Naive thymus-derived CD8-positive, alpha-beta T cell (primary cell): ENCODE results near the gene STMN1. TPM values are rescaled to one million over a fixed set of nuclear protein-coding genes. Genes with fewer than 3 reads are reported as not detected.
A peak's percentile ranks its signal among the peaks of the same experiment; 100 is the strongest.

ENCODE experiments used
- ATAC-seq, 2 donors: fragments of 150-1000 bp; cut with Tn5 transposase in 1 of 2; sonication (Bioruptor Pico), chemical (Tn5 transposase) in 1 of 2; 1 replicate in 1 of 2; 2 replicates in 1 of 2; pipeline ENCODE4 v1.10.0; 2021; ENCODE audit warnings: mild to moderate bottlenecking in 2 of 2, moderate library complexity in 2 of 2
- POLR2A ChIA-PET: fragments of 350-600 bp; sonication (Branson Sonifier 250); formaldehyde crosslinking; loops from one replicate; lab custom pipeline; 2021; ENCODE audit warnings: antibody characterized with exemption; lab: Charles Lee
- DNase-seq, 10 donors: peaks; one replicate each; pipeline versions ENCODE4 v3.0.0 to v3.0.0-alpha.2; 2020 to 2022
- H3K27ac Mint-ChIP-seq, 10 donors: one replicate each; pipeline ENCODE4 v1.8.0; 2020 to 2022; ENCODE audit warnings: mild to moderate bottlenecking in 10 of 10, mixed read lengths in 10 of 10, moderate library complexity in 4 of 10, inconsistent platforms in 1 of 10
- H3K27me3 Mint-ChIP-seq, 5 donors: one replicate each; pipeline ENCODE4 v1.8.0; 2021 to 2022; ENCODE audit warnings: mixed read lengths in 5 of 5
- H3K36me3 Mint-ChIP-seq, 3 donors: one replicate each; pipeline ENCODE4 v1.8.0; 2020 to 2022; ENCODE audit warnings: mixed read lengths in 3 of 3, mild to moderate bottlenecking in 2 of 3, inconsistent platforms in 1 of 3
- H3K4me1 Mint-ChIP-seq, 4 donors: one replicate each; pipeline ENCODE4 v1.8.0; 2021 to 2022; ENCODE audit warnings: mixed read lengths in 4 of 4
- H3K4me3 Mint-ChIP-seq, 10 donors: one replicate each; pipeline ENCODE4 v1.8.0; 2020 to 2022; ENCODE audit warnings: mild to moderate bottlenecking in 10 of 10, mixed read lengths in 10 of 10, moderate library complexity in 6 of 10, inconsistent platforms in 1 of 10
- H3K9me3 Mint-ChIP-seq, 9 donors: one replicate each; pipeline ENCODE4 v1.8.0; 2020 to 2022; ENCODE audit warnings: mixed read lengths in 9 of 9, mild to moderate bottlenecking in 3 of 9, inconsistent platforms in 1 of 9, moderate library complexity in 1 of 9
- polyA plus RNA-seq, 3 donors: library from polyadenylated mRNA; unstranded; fragments of 300-500 nt; fragmentation: Illumina TruSeq; gene quantifications; one replicate each; pipeline ENCODE4 v1.2.3, GENCODE V29; 2021
- total RNA-seq, 8 experiments: library from RNA in 2 of 8; stranded (reverse) in 2 of 8; gene quantifications; one replicate each; pipeline ENCODE4 v1.2.3 and lab custom pipeline; 2021 to 2026

Gene STMN1
- total and polyA plus RNA-seq, 5 experiments from 2014 or later = 83.3 to 238 (median 197) TPM

- DNase-seq = no peak
- Mint-ChIP-seq H3K9me3 (no peaks in the 10 kb centered on the region), H3K27ac (peak overlapping the region in 1 of 10 donors; percentile 20), H3K4me3 (peak overlapping the region in 1 of 10 donors; percentile 49), H3K4me1 (peaks cover 0 to 1% (median 0%) of the 10 kb centered on the region in 4 donors), H3K27me3 (no peaks in the 10 kb centered on the region), H3K36me3 (no peaks in the 10 kb centered on the region)
- ATAC-seq = no peak
- POLR2A ChIA-PET = interaction anchor here (1.4 kb wide), 1 partner anchor 11 kb away, joined by 5 read pairs; the partner anchor contains the start of gene PAQR7
Measured at GRCh38 chr1:25885602-25886001, 20.6 kb downstream of the STMN1 start.

- DNase-seq = no peak
- H3K36me3 Mint-ChIP-seq = no peaks in the 10 kb centered on the region
- POLR2A ChIA-PET = no interaction called here
- no peaks in the 10 kb centered on the region for H3K27me3 Mint-ChIP-seq
- peaks cover 1 to 5% (median 3%) of the 10 kb centered on the region in 4 donors for H3K4me1 Mint-ChIP-seq
- H3K9me3 Mint-ChIP-seq = no peaks in the 10 kb centered on the region
- no peak overlapping the region for H3K4me3 Mint-ChIP-seq
- ATAC-seq = no peak
- H3K27ac Mint-ChIP-seq = no peak overlapping the region
Measured at GRCh38 chr1:25881266-25881665, 25.0 kb downstream of the STMN1 start.

- Mint-ChIP-seq H3K9me3 (no peaks in the 10 kb centered on the region), H3K4me3 (no peak overlapping the region), H3K27ac (no peak overlapping the region), H3K27me3 (no peaks in the 10 kb centered on the region), H3K4me1 (peaks cover 1 to 9% (median 7%) of the 10 kb centered on the region in 4 donors), H3K36me3 (no peaks in the 10 kb centered on the region)
- no peak for DNase-seq
- no peak for ATAC-seq
- POLR2A ChIA-PET = no interaction called here
Measured at GRCh38 chr1:25880518-25880917, 25.7 kb downstream of the STMN1 start.

GRCh38 chr1:25879675-25880074, 26.5 kb downstream of the STMN1 start:
- DNase-seq (no peak), ATAC-seq (no peak)
- Mint-ChIP-seq H3K36me3 (no peaks in the 10 kb centered on the region), H3K27me3 (no peaks in the 10 kb centered on the region), H3K27ac (peak overlapping the region in 3 of 10 donors; percentile 35 to 65 (median 53)), H3K4me3 (no peak overlapping the region), H3K9me3 (no peaks in the 10 kb centered on the region), H3K4me1 (peaks cover 2 to 15% (median 13%) of the 10 kb centered on the region in 4 donors)
- POLR2A ChIA-PET = interaction anchor here (0.8 to 1.3 kb wide), 2 partner anchors 11 to 59 kb away, joined by 3 to 6 read pairs; partner anchors contain the start of gene MTFR1L

GRCh38 chr1:25878690-25879089, 27.5 kb downstream of the STMN1 start:
- Mint-ChIP-seq H3K4me3 (no peak overlapping the region), H3K36me3 (no peaks in the 10 kb centered on the region), H3K27ac (no peak overlapping the region), H3K9me3 (no peaks in the 10 kb centered on the region), H3K4me1 (peaks cover 2 to 18% (median 15%) of the 10 kb centered on the region in 4 donors), H3K27me3 (no peaks in the 10 kb centered on the region)
- ATAC-seq (no peak), DNase-seq (no peak)
- POLR2A ChIA-PET = interaction anchor here (1.3 kb wide), 1 partner anchor 10 kb away, joined by 6 read pairs; no protein-coding TSS in a partner anchor

- H3K27ac Mint-ChIP-seq = peak overlapping the region in 1 of 10 donors; percentile 89
- no peaks in the 10 kb centered on the region for H3K27me3 Mint-ChIP-seq
- no peaks in the 10 kb centered on the region for H3K36me3 Mint-ChIP-seq
- H3K4me1 Mint-ChIP-seq = peaks cover 2 to 31% (median 17%) of the 10 kb centered on the region in 4 donors
- H3K9me3 Mint-ChIP-seq = no peaks in the 10 kb centered on the region
- DNase-seq (no peak), ATAC-seq (no peak)
- H3K4me3 Mint-ChIP-seq = no peak overlapping the region
- POLR2A ChIA-PET = interaction anchor here (0.7 kb wide), 1 partner anchor 117 kb away, joined by 3 read pairs; no protein-coding TSS in a partner anchor
Measured at GRCh38 chr1:25877155-25877554, 29.1 kb downstream of the STMN1 start.

GRCh38 chr1:25876693-25877077, 29.5 kb downstream of the STMN1 start:
- Mint-ChIP-seq H3K4me1 (peaks cover 2 to 31% (median 17%) of the 10 kb centered on the region in 4 donors), H3K9me3 (no peaks in the 10 kb centered on the region), H3K27me3 (no peaks in the 10 kb centered on the region), H3K36me3 (no peaks in the 10 kb centered on the region), H3K4me3 (peak overlapping the region in 8 of 10 donors; percentile 81 to 88 (median 85)), H3K27ac (peak overlapping the region; percentile 31 to 92 (median 77))
- ATAC-seq (no peak), DNase-seq (no peak)
- POLR2A ChIA-PET = interaction anchor here (2.1 to 3.0 kb wide), 3 partner anchors 16 to 121 kb away, joined by 11 to 30 read pairs (median 11); partner anchors contain the start of genes MTFR1L and PAFAH2

GRCh38 chr1:25875856-25876692, 30.1 kb downstream of the STMN1 start:
- Mint-ChIP-seq H3K27me3 (no peaks in the 10 kb centered on the region), H3K27ac (peak overlapping the region; percentile 31 to 92 (median 86)), H3K4me1 (peaks cover 2 to 31% (median 17%) of the 10 kb centered on the region in 4 donors), H3K36me3 (no peaks in the 10 kb centered on the region), H3K4me3 (peak overlapping the region; percentile 74 to 89 (median 85)), H3K9me3 (no peaks in the 10 kb centered on the region)
- DNase-seq (peak in 2 of 10 donors; percentile 16 to 23), ATAC-seq (peak; percentile 44 to 60)
- POLR2A ChIA-PET = interaction anchor here (0.6 to 3.0 kb wide), 14 partner anchors 9 to 303 kb away, joined by 3 to 30 read pairs (median 4); partner anchors contain the start of genes MTFR1L and PAFAH2

GRCh38 chr1:25875154-25875855, 30.9 kb downstream of the STMN1 start, which contains the start of gene PAQR7:
Gene PAQR7 (minus strand): TSS chr1:25875708. CDS start chr1:25863839, 11,869 bp downstream.
- H3K36me3 Mint-ChIP-seq = no peaks in the 10 kb centered on the region
- peaks cover 4 to 31% (median 17%) of the 10 kb centered on the region in 4 donors for H3K4me1 Mint-ChIP-seq
- POLR2A ChIA-PET = interaction anchor here (0.5 to 3.0 kb wide), 14 partner anchors 10 to 303 kb away, joined by 3 to 30 read pairs (median 4); partner anchors contain the start of genes MTFR1L and PAFAH2
- no peaks in the 10 kb centered on the region for H3K9me3 Mint-ChIP-seq
- peak; percentile 84 to 91 for ATAC-seq
- H3K27ac Mint-ChIP-seq = peak within 1 kb of the TSS; percentile 31 to 92 (median 86)
- H3K27me3 Mint-ChIP-seq = no peaks in the 10 kb centered on the region
- peak; percentile 32 to 82 (median 60) for DNase-seq
- H3K4me3 Mint-ChIP-seq = peak within 1 kb of the TSS; percentile 81 to 89 (median 85)

GRCh38 chr1:25874635-25875153, 31.5 kb downstream of the STMN1 start:
- H3K4me1 Mint-ChIP-seq = peaks cover 5 to 31% (median 17%) of the 10 kb centered on the region in 4 donors
- POLR2A ChIA-PET = interaction anchor here (0.5 to 3.0 kb wide), 11 partner anchors 10 to 1447 kb away, joined by 3 to 30 read pairs (median 5); partner anchors contain the start of genes MTFR1L and PAFAH2
- H3K4me3 Mint-ChIP-seq = peak overlapping the region; percentile 80 to 89 (median 83)
- H3K27me3 Mint-ChIP-seq = no peaks in the 10 kb centered on the region
- H3K9me3 Mint-ChIP-seq = no peaks in the 10 kb centered on the region
- DNase-seq (peak in 2 of 10 donors; percentile 6 to 9), ATAC-seq (no peak)
- H3K36me3 Mint-ChIP-seq = no peaks in the 10 kb centered on the region
- H3K27ac Mint-ChIP-seq = peak overlapping the region in 8 of 10 donors; percentile 53 to 88 (median 81)

GRCh38 chr1:25874209-25874608, 32.0 kb downstream of the STMN1 start:
- H3K9me3 Mint-ChIP-seq = no peaks in the 10 kb centered on the region
- H3K27ac Mint-ChIP-seq = peak overlapping the region in 1 of 10 donors; percentile 87
- H3K4me3 Mint-ChIP-seq = peak overlapping the region in 3 of 10 donors; percentile 20 to 81 (median 81)
- ATAC-seq = no peak
- H3K27me3 Mint-ChIP-seq = no peaks in the 10 kb centered on the region
- no peak for DNase-seq
- POLR2A ChIA-PET = interaction anchor here (0.5 to 3.0 kb wide), 6 partner anchors 11 to 1447 kb away, joined by 4 to 30 read pairs (median 8); partner anchors contain the start of gene MTFR1L
- H3K36me3 Mint-ChIP-seq = no peaks in the 10 kb centered on the region
- H3K4me1 Mint-ChIP-seq = peaks cover 5 to 31% (median 17%) of the 10 kb centered on the region in 4 donors
